Stomach smooth muscle (tissue), 2 donors: ENCODE measurements around the gene MED12L.

Experiments
- H3K27ac ChIP-seq: one replicate; pipeline ENCODE4 v1.7.0; 2013; ENCODE audit warnings: mild to moderate bottlenecking, low read length, inconsistent platforms
- H3K27me3 ChIP-seq, 2 donors: one replicate each; pipeline ENCODE4 v1.7.0; 2013; ENCODE audit warnings: low read length in 2 of 2; ENCODE audit not compliant: insufficient read depth in 2 of 2, control insufficient read depth in 1 of 2
- H3K36me3 ChIP-seq, 2 donors: one replicate each; pipeline ENCODE4 v1.7.0; 2013; ENCODE audit warnings: low read length in 2 of 2; ENCODE audit not compliant: control insufficient read depth in 2 of 2, insufficient read depth in 2 of 2
- H3K4me1 ChIP-seq: one replicate; pipeline ENCODE4 v1.7.0; 2013; ENCODE audit warnings: low read length; ENCODE audit not compliant: control insufficient read depth, insufficient read depth
- H3K4me3 ChIP-seq, 2 donors: one replicate each; pipeline ENCODE4 v1.7.0; 2013; ENCODE audit warnings: low read length in 2 of 2
- H3K9ac ChIP-seq, 2 donors: one replicate each; pipeline ENCODE4 v1.7.0; 2013; ENCODE audit warnings: low read length in 2 of 2, mild to moderate bottlenecking in 1 of 2
- H3K9me3 ChIP-seq, 2 donors: one replicate each; pipeline ENCODE4 v1.7.0; 2013; ENCODE audit warnings: low read length in 2 of 2; ENCODE audit not compliant: control insufficient read depth in 2 of 2
- donor health status: healthy.
- donor health status: Pancreatic carcinoma.

MED12L gene

DNA sequence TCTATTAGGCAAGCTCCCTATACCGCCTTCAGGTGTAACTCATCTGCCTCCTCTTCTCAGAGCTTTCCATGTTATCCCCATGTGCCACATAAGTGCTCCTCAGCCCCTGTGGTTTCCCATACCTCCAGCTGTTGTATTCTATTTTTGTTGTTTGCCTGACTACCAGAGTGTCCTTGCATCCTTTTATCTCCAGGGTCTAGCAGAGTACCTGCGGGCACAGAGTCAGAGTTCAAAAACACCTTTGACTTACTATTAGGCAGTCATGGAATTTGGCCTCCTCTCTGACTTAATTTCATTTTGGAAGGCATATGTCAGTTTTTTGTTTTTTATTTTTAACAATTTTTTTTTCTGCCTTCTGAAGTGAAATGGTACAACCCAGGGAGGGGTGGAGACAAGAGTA lies 224.1 kb downstream of the MED12L start:
- Histone ChIP-seq H3K9me3 (no peaks in the 10 kb centered on the region), H3K4me3 (no peak overlapping the region), H3K9ac (no peak overlapping the region), H3K4me1 (no peaks in the 10 kb centered on the region), H3K27me3 (no peaks in the 10 kb centered on the region), H3K27ac (no peak overlapping the region), H3K36me3 (no peaks in the 10 kb centered on the region)

DNA sequence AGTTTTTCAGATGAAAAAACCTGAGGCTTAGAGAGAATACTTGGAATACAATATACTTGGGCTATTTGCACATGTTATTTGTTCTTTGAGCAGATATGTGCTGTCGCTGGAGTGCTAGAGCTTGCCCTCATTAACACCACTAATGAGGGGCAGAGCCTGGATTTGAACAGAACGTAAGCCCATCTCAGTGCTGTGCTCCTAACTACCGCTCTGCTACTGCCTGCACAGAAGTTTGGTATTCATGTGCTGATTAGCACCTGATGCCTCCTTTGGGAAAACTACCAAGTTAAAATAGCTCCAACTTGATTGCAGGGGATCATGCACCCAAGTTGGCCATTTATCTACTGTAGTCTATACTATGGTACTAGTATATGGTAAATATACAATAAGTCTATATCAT lies 227.5 kb downstream of the MED12L start:
- Histone ChIP-seq H3K4me1 (no peaks in the 10 kb centered on the region), H3K36me3 (no peaks in the 10 kb centered on the region), H3K4me3 (no peak overlapping the region), H3K27ac (no peak overlapping the region), H3K9ac (no peak overlapping the region), H3K27me3 (no peaks in the 10 kb centered on the region), H3K9me3 (no peaks in the 10 kb centered on the region)

DNA sequence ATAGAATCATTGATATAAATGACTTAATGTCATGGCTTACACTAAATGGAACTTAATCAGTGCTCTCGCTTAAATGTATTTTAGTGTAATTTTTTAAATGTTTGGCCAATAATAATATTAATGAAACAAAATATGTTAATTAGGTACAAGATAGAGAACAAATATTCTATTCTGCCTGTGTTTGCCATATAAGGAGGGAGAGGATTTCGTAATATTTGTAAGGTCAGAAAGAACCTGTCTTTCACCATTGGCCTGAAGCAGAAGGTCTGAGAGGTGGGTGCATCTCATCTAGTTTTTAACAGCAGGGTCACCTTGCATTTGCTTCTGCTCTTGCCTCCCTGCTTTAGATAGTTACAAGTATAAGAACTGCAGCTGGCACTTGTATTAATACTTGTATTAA lies 228.7 kb downstream of the MED12L start:
- Histone ChIP-seq H3K27me3 (no peaks in the 10 kb centered on the region), H3K27ac (no peak overlapping the region), H3K4me3 (no peak overlapping the region), H3K9ac (no peak overlapping the region), H3K4me1 (no peaks in the 10 kb centered on the region), H3K9me3 (no peaks in the 10 kb centered on the region), H3K36me3 (no peaks in the 10 kb centered on the region)

DNA sequence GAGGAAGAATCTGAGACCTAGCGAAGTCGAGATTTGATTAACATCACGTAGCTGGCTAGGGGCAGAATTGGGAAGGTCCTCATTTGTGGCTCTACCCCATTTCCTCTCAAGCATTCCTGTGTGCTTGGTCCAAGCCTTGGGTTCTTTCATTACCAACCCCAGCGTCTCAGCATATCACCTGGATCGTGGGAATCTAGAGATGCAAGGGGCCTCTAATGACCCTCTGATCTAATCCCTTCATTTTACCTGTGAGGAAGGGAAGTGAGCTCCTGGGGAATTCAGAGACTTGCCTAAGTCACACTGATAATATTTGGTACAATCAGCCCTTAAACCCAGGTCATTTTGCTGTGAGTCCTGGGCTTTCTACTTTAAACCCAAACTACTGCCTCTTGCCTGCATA lies 229.1 kb downstream of the MED12L start:
- Histone ChIP-seq H3K27ac (no peak overlapping the region), H3K36me3 (no peaks in the 10 kb centered on the region)

DNA sequence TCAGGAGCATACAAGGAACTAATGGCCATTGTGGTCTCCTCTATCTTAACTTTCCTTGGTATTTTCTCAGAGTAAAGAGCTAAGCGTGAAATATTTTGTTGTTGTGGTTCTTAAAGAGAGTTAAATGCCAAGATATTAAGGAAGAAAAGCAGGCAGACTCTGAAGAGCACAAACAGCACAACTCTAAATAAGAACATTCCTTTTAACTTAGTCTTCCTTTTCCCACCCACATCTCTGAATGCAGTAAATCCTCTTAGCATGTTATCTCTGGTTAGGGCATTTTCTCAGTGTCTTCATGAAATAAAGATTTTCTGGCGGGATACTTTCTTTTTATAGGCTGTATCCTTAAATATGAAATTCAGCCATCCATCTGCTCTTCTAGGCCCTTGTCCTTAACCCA lies 229.7 kb downstream of the MED12L start:
- Histone ChIP-seq H3K9ac (no peak overlapping the region), H3K27me3 (no peaks in the 10 kb centered on the region), H3K27ac (no peak overlapping the region), H3K4me1 (no peaks in the 10 kb centered on the region), H3K4me3 (no peak overlapping the region), H3K9me3 (no peaks in the 10 kb centered on the region), H3K36me3 (no peaks in the 10 kb centered on the region)

More for the DNA sequence above, 229.1 kb downstream of the MED12L start:
- no peak overlapping the region for H3K9ac ChIP-seq
- H3K4me3 ChIP-seq, result no peak overlapping the region
- no peaks in the 10 kb centered on the region for H3K27me3 ChIP-seq
- H3K9me3 ChIP-seq, result no peaks in the 10 kb centered on the region
- H3K4me1 ChIP-seq, result no peaks in the 10 kb centered on the region

DNA sequence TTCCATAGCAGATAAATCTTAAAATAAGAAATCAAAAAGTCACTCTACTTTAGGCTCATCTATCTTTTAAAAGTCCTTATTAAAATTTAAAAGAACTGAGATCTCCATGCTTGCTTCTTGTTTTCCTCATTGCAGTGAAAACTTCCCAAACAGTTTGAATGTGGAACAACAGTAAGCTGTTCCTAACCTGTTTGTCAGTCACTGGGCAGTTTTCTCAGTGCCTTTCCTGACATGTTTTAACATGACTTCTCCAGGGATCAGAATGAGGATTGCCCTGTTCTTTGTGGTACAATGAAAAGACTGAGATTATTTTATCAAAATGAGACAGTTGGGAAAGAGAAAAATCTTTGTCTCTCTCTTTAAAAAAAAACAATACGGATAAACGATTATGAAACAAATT lies 230.4 kb downstream of the MED12L start:
- H3K4me1 ChIP-seq, result no peaks in the 10 kb centered on the region
- H3K9me3 ChIP-seq, result no peaks in the 10 kb centered on the region
- H3K36me3 ChIP-seq, result no peaks in the 10 kb centered on the region
- H3K27ac ChIP-seq, result no peak overlapping the region
- no peaks in the 10 kb centered on the region for H3K27me3 ChIP-seq
- H3K9ac ChIP-seq, result no peak overlapping the region
- no peak overlapping the region for H3K4me3 ChIP-seq

DNA sequence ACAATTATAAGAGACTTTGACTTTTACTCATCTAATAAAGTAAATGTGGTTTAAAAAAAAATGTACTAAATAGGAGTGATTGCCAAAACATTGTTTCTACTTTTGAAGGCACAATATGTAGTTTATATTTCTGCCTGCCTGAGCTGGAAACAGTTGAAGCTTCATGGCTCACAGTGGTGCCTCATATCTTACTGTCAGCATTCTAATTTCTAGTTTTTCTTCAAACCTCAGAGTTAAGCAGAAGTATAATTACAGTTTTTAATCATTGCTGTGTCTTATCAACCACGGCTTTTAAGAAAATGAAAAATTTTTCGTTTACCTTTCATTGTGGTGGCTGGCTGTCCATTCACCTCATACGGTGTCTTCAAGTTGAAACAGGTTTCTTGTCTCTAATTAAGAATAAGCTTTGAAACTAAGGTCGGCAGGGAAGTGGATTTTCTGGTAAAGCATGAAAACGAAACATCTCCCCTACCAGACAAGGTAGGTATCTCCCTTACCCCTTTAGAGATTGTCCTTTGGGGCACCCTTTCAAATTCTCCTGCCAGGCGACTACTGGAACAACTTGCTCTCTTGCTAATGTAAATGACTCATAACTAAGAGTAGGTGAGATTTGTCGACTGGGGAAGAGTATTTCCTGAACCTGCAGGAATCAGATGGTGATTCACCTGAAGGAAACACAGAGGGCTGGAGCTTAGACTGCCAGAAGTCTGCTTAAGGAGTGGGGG lies 231.0 kb downstream of the MED12L start, which contains the start of gene GPR87:
Gene GPR87 (minus strand): TSS at position 554 of the 725 bp plus-strand sequence. CDS start 16,720 bp downstream, outside the sequence.
- H3K9me3 ChIP-seq, result no peaks in the 10 kb centered on the region
- H3K4me1 ChIP-seq, result no peaks in the 10 kb centered on the region
- H3K27me3 ChIP-seq, result no peaks in the 10 kb centered on the region
- H3K4me3 ChIP-seq, result no peak within 1 kb of the TSS
- H3K36me3 ChIP-seq, result no peaks in the 10 kb centered on the region
- H3K9ac ChIP-seq, result no peak within 1 kb of the TSS
- H3K27ac ChIP-seq, result no peak within 1 kb of the TSS

DNA sequence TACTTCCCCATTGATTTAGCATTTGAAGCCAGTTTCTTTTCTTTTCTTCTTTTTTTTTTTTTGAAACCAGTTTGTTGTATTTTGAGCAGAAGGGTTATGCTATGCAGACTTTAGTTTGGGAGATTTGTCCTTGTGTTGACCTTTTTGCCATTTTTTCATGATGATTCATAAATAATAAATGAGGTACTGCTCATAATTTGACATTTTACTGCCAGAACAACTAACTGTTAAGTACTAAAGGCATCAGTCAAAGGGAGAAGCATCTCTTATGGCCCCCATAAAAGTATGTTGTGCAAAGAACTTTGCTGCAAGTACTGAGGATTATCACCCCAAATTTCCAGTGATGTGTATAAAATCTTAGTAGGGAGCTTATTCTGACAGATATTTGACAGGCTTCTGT lies 232.8 kb downstream of the MED12L start:
- Histone ChIP-seq H3K27me3 (no peaks in the 10 kb centered on the region), H3K4me1 (no peaks in the 10 kb centered on the region), H3K36me3 (no peaks in the 10 kb centered on the region), H3K4me3 (no peak overlapping the region), H3K9me3 (no peaks in the 10 kb centered on the region), H3K9ac (no peak overlapping the region), H3K27ac (no peak overlapping the region)

DNA sequence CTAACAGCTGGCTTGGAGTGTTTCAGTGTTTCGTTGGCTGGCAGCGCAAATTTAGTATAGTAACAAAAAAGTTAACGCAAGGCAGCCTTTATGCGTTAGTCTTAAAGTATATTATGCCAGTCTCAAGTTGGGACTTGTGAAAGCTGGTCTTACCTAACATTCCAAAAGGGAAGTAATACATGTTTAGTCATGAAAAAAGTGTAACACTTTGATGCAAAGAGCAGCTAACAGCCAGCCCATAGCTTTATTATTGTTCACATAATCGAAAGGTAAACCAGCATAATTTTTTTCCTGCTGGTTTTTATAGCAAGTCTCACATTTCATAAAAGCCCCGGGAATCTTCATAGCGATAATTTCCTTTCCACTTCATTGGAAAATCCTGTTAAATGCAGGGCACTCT lies 233.5 kb downstream of the MED12L start:
- Histone ChIP-seq H3K27me3 (no peaks in the 10 kb centered on the region), H3K27ac (no peak overlapping the region), H3K9ac (no peak overlapping the region), H3K4me3 (no peak overlapping the region), H3K9me3 (no peaks in the 10 kb centered on the region), H3K36me3 (no peaks in the 10 kb centered on the region), H3K4me1 (no peaks in the 10 kb centered on the region)

DNA sequence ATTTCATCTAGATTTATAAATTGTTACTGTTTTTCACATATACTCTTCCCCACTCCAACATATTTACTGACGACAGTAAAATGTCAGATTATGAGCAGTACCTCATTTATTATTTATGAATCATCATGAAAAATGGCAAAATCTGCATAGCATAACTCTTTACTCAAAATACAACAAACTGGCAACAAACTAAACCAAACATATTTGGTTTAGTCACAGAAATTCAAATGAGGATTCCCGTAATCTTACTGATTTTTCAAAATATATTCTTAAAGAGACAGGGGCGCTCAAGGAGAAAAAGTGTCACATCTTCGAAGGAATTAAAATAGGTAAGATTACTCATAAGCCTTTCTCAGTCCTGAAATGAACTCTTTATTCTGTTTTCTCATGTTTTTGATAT lies 234.2 kb downstream of the MED12L start:
- Histone ChIP-seq H3K4me3 (no peak overlapping the region), H3K27ac (no peak overlapping the region)

DNA sequence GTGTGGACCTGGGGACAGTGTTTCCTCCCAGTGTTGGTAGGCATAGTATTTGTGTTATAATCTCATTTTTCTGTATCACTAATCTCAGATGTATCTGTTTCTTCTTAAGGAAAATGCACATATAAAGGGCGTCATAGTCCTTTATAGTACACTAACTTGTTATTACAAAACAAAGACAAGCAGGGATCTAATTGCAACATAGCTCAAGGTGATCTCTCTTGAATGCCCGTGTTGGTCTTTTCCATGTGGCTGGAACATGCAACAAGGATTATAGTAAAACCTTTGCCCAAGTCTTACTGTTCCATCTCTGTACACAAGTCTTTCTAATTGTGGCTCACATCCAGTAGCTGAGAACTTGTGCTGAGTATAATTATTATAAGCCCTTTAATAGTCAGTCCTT lies 234.7 kb downstream of the MED12L start:
- Histone ChIP-seq H3K4me1 (no peaks in the 10 kb centered on the region), H3K27me3 (no peaks in the 10 kb centered on the region), H3K27ac (no peak overlapping the region), H3K4me3 (no peak overlapping the region), H3K36me3 (no peaks in the 10 kb centered on the region), H3K9ac (no peak overlapping the region), H3K9me3 (no peaks in the 10 kb centered on the region)

More for the DNA sequence above, 234.2 kb downstream of the MED12L start:
- no peaks in the 10 kb centered on the region for H3K4me1 ChIP-seq
- H3K9ac ChIP-seq, result no peak overlapping the region
- no peaks in the 10 kb centered on the region for H3K27me3 ChIP-seq
- no peaks in the 10 kb centered on the region for H3K9me3 ChIP-seq
- no peaks in the 10 kb centered on the region for H3K36me3 ChIP-seq
